Heart left ventricle (tissue), 13 donors: ENCODE results near the gene LIG1.

ENCODE experiments used
- CTCF ChIP-seq, 12 donors: fragments of 200-600 bp; sonication (generic) in 4 of 12; IDR thresholded peaks; one replicate each; pipeline versions ENCODE4 v1.5.0 to v1.8.0; 2018 to 2022; ENCODE audit warnings: antibody characterized with exemption in 12 of 12, mild to moderate bottlenecking in 5 of 12
- POLR2A ChIP-seq, 2 donors: fragments of 450-650 bp; IDR thresholded peaks; one replicate each; pipeline ENCODE4 v1.6.1; 2017; ENCODE audit warnings: antibody characterized with exemption in 2 of 2, mild to moderate bottlenecking in 2 of 2, moderate library complexity in 2 of 2
- donor health status: ischemic (EF 13 %, LVEDD 7.1; RV severe dilation, severe dysfunction).
- donor health status: DM: no; HTN: yes; CAD: no.
- donor health status: DM: no; HTN: no; CAD: no.
- donor health status: ischemic (EF 25% LVEDD 6.9; RV normal size, moderate dysfunction).
- donor health status: ischemic (EF 25% LVEDD 5.7; RV mildly dilated, moderate dysfunction).
- donor health status: ischemic (EF 35%, LVEDD 5.7; RV mildly dilated, moderate dysfunction).
- donor health status: nonischemic (EF 11% LVEDD 7.7; RV severe dilation, severe dysfunction).
- donor health status: DM: yes; HTN: yes; CAD: no.
- donor health status: PGD.
- donor health status: ischemic (EF 29% LVEDD 5.4; RV normal size, mild dysfunction).
- donor health status: nonischemic (EF 23%, LVEDD 6.1; RV moderate dilation, normal function).

DNA sequence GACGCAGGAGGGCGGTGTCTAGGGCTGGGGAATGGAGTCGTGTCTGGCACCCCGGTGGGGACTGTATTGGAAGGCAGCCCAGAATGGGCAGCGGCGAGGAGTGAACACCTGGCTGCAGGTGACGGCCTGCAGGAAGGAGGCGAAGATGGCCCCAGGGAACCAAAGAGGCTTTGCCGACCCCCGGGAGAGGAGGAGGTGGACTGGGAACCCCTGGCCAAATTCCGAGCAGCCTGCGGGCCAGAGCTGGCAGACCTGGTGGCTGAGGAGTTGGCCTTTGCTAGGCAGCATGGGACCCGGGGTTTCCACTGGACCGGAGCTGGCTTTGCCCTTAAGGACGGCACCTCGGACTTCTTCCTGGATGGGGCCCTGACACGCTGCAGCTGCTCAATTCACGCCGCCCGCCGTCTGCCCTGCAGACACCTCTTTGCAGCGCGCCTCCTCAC, 26.2 kb upstream of the LIG1 start:
- TF ChIP-seq CTCF (IDR thresholded peaks at IDR 0.05) (no peak), POLR2A (IDR thresholded peaks at IDR 0.05) (no peak)
